A549 (cell line): ENCODE data around the gene APOM. TPM values are rescaled to one million over a fixed set of nuclear protein-coding genes. Genes with fewer than 3 reads are reported as not detected.
A peak's percentile ranks its signal among the peaks of the same experiment; 100 is the strongest.

ENCODE experiments used
- ATAC-seq, 2 experiments: fragments of 200-7000 bp in 1 of 2; fragments of >200 bp in 1 of 2; cut with Nextera tagmentation in 1 of 2; cut with Tn5 transposase in 1 of 2; 3 replicates each; pipeline versions ENCODE4 v1.8.0 to v1.9.1; 2018 to 2020; ENCODE audit warnings: mild to moderate bottlenecking in 1 of 2, moderate library complexity in 1 of 2
- CTCF ChIA-PET: fragments of 300-600 bp; sonication (Branson Sonifier 250); formaldehyde crosslinking; extraction: SDS; loops from one replicate; lab custom pipeline; 2021; ENCODE audit warnings: antibody characterized with exemption, inconsistent platforms; lab: Yijun Ruan, JAX
- POLR2A ChIA-PET: fragments of 350-600 bp; formaldehyde crosslinking; extraction: SDS; loops from one replicate; lab custom pipeline; 2021; ENCODE audit warnings: antibody characterized with exemption, inconsistent platforms; lab: Yijun Ruan, JAX
- DNase-seq, 2 experiments: peaks; one replicate each; pipeline versions ENCODE4 v3.0.0 to v3.0.0-alpha.2; 2011 to 2016; ENCODE audit warnings: low read depth in 1 of 2, low spot score in 1 of 2
- FAIRE-seq: peaks from 2 replicates; lab custom pipeline; 2011; peaks lifted over from hg19 to GRCh38; lab: Jason Lieb, UNC
- H3K27ac ChIP-seq, 2 experiments: fragments of >200 bp; sonication (Bioruptor Twin); formaldehyde crosslinking; 3 replicates each; pipeline ENCODE4 v1.5.1; 2016 to 2017
- H3K4me1 ChIP-seq: fragments of >200 bp; sonication (Bioruptor Twin); formaldehyde crosslinking; 3 replicates; pipeline ENCODE4 v1.6.1; 2016
- H3K4me2 ChIP-seq: fragments of >200 bp; sonication (Bioruptor Twin); formaldehyde crosslinking; 3 replicates; pipeline ENCODE4 v1.6.1; 2016
- H3K4me3 ChIP-seq: fragments of >200 bp; sonication (Bioruptor Twin); formaldehyde crosslinking; 3 replicates; pipeline ENCODE4 v1.5.1; 2016
- H3K9me3 ChIP-seq: fragments of >200 bp; sonication (Bioruptor Twin); formaldehyde crosslinking; 3 replicates; pipeline ENCODE4 v1.6.1; 2016
- CBX8 ChIP-seq: fragments of 200-600 bp; sonication (generic); IDR thresholded peaks from 2 replicates; pipeline ENCODE4 v1.6.1; 2016
- CEBPB ChIP-seq, 2 experiments: fragments of >200 bp in 1 of 2; sonication (Bioruptor Twin) in 1 of 2; formaldehyde crosslinking in 1 of 2; IDR thresholded peaks; 2 replicates each; pipeline ENCODE4 v1.6.1; 2012 to 2016
- CHD4 ChIP-seq: fragments of 200-600 bp; sonication (generic); IDR thresholded peaks from 2 replicates; pipeline ENCODE4 v1.6.1; 2016; ENCODE audit warnings: antibody characterized with exemption, mild to moderate bottlenecking, borderline replicate concordance
- EHF ChIP-seq: fragments of 250-450 bp; sonication (Bioruptor Pico); IDR thresholded peaks from 2 replicates; pipeline ENCODE4 v1.5.0; 2020; ENCODE audit warnings: mild to moderate bottlenecking
- EHMT2 ChIP-seq: fragments of 200-600 bp; sonication (generic); IDR thresholded peaks from 2 replicates; pipeline ENCODE4 v1.6.1; 2016; ENCODE audit warnings: antibody characterized with exemption, low read depth, mild to moderate bottlenecking, moderate library complexity
- FOSB ChIP-seq: fragments of 250-450 bp; sonication (Bioruptor Pico); IDR thresholded peaks from 2 replicates; pipeline ENCODE4 v1.5.0; 2020; ENCODE audit warnings: mild to moderate bottlenecking, moderate library complexity
- HEYL ChIP-seq: fragments of 250-450 bp; sonication (Bioruptor Pico); IDR thresholded peaks from 2 replicates; pipeline ENCODE4 v1.8.0; 2021; ENCODE audit warnings: mild to moderate bottlenecking, moderate library complexity
- HOXA7 ChIP-seq: fragments of 250-450 bp; sonication (Bioruptor Pico); IDR thresholded peaks from 2 replicates; pipeline ENCODE4 v1.5.0; 2020; ENCODE audit warnings: mild to moderate bottlenecking, moderate library complexity
- JUN ChIP-seq, 2 experiments: fragments of >200 bp; sonication (Bioruptor Twin); formaldehyde crosslinking; IDR thresholded peaks; 2 replicates in 1 of 2; 3 replicates in 1 of 2; pipeline ENCODE4 v1.6.1; 2016 to 2017
- KDM1A ChIP-seq: fragments of 200-600 bp; sonication (generic); IDR thresholded peaks from 2 replicates; pipeline ENCODE4 v1.6.1; 2016; ENCODE audit warnings: low read depth, mild to moderate bottlenecking
- NPAS2 ChIP-seq: fragments of 250-450 bp; sonication (Bioruptor Pico); IDR thresholded peaks from 2 replicates; pipeline ENCODE4 v1.8.0; 2022; ENCODE audit warnings: mild to moderate bottlenecking, moderate library complexity, borderline replicate concordance
- PHF8 ChIP-seq: fragments of 200-600 bp; sonication (generic); IDR thresholded peaks from 2 replicates; pipeline ENCODE4 v1.6.1; 2016; ENCODE audit warnings: low read depth, mild to moderate bottlenecking, antibody characterized with exemption, moderate library complexity, borderline replicate concordance
- POLR2A ChIP-seq: IDR thresholded peaks from 2 replicates; pipeline ENCODE4 v1.6.1; 2012; ENCODE audit warnings: mild to moderate bottlenecking, low read length
- RARB ChIP-seq: fragments of 250-450 bp; sonication (Bioruptor Pico); IDR thresholded peaks from 2 replicates; pipeline ENCODE4 v1.8.0; 2021; ENCODE audit warnings: mild to moderate bottlenecking, moderate library complexity
- RCOR1 ChIP-seq: fragments of 150-350 bp; IDR thresholded peaks from 2 replicates; pipeline ENCODE4 v1.6.1; 2014; ENCODE audit warnings: antibody characterized with exemption, low read length, low read depth
- RFX5 ChIP-seq: fragments of 450-650 bp; IDR thresholded peaks from 2 replicates; pipeline ENCODE4 v1.7.1; 2014; ENCODE audit warnings: antibody characterized with exemption, mild to moderate bottlenecking, moderate library complexity
- USF2 ChIP-seq: fragments of 450-650 bp; IDR thresholded peaks from 2 replicates; pipeline ENCODE4 v1.6.1; 2014; ENCODE audit warnings: antibody characterized with exemption
- ZC3H11A ChIP-seq: fragments of 450-650 bp; IDR thresholded peaks from 2 replicates; pipeline ENCODE4 v1.6.1; 2014; ENCODE audit warnings: antibody characterized with exemption, mild to moderate bottlenecking
- ZSCAN20 ChIP-seq: fragments of 250-450 bp; sonication (Bioruptor Pico); IDR thresholded peaks from 2 replicates; pipeline ENCODE4 v1.8.0; 2022; ENCODE audit warnings: mild to moderate bottlenecking, moderate library complexity
- WGBS: methylation state at CpG from one replicate; pipeline ENCODE4 v1.1.6; 2017; ENCODE audit errors: missing lambda C conversion rate; 5-methylcytosine and 5-hydroxymethylcytosine counted together
- polyA plus RNA-seq, 4 experiments: library from polyadenylated mRNA; depleted of rRNA in 3 of 4; stranded (reverse); fragments of >200 nt; fragmentation: RNase III in 1 of 4; extraction: RNeasy Plus Mini Kit Qiagen cat#74134 plus additional on column Dnase treatment in 1 of 4; gene quantifications; 2 replicates in 3 of 4; 3 replicates in 1 of 4; pipeline ENCODE4 v1.2.3, GENCODE V29; 2011 to 2017
- TF ChIP-seq, protein P1 (sequence below): IDR thresholded peaks from 2 replicates; pipeline ENCODE4 v1.6.1; 2012
- TF ChIP-seq, protein P2 (sequence below): fragments of >200 bp; sonication (Bioruptor Twin); formaldehyde crosslinking; IDR thresholded peaks from 3 replicates; pipeline ENCODE4 v1.6.1; 2016
- TF ChIP-seq, protein P3 (sequence below): fragments of 150-350 bp; IDR thresholded peaks from 2 replicates; pipeline ENCODE4 v1.6.1; 2014; ENCODE audit warnings: low read depth, mild to moderate bottlenecking, low read length
- TF ChIP-seq, protein P4 (sequence below): fragments of >200 bp; sonication (Bioruptor Twin); formaldehyde crosslinking; IDR thresholded peaks from 2 replicates; pipeline ENCODE4 v1.6.1; 2016

The APOM gene
- polyA plus RNA-seq, 2 of the 4 experiments (the other 2 are of a cell fraction): 1.5 to 2.6 TPM

DNA sequence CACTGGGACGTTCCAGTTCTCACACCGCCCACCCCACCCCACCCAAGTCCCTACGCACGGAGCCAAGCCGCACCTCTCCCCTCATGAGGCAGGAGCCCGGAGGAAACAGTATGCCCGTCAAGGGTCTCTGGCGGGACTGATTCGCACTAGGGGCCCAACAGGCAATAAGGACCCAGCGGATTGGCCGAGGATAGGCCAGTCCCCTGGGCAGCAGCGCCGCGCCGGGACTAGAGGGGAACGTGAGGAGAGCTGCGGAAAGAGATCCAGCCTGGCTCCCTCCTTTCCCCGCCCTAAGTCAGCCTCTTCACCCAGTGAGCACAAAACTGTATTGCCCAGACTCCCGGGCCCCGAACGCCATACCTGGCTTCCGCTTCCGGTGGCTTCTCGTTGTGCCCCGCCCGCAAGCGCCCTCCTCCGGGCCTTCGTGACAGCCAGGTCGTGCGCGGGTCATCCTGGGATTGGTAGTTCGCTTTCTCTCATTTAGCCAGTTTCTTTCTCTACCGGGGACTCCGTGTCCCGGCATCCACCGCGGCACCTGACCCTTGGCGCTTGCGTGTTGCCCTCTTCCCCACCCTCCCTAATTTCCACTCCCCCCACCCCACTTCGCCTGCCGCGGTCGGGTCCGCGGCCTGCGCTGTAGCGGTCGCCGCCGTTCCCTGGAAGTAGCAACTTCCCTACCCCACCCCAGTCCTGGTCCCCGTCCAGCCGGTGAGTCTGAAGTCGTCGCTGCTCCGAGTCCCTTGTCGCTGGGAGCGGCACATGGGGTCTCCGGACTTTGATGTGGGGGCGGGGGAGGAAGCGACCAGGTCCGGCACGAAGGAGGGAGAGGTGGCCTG is 10.0 kb downstream of the APOM start, which contains the start of gene CSNK2B:
Gene CSNK2B (plus strand): TSS at position 580 of the 836 bp plus-strand sequence. CDS start 752 bp downstream, outside the sequence.
- TF ChIP-seq PHF8 (peak; percentile 53), POLR2A (peak; percentile 49), HOXA7 (no peak), RFX5 (no peak), JUN (IDR thresholded peaks at IDR 0.05) (peak in 1 of 2 experiments; percentile 68; a peak in 3 of 5 replicates), CBX8 (no peak), NPAS2 (CRISPR knock-in tag) (no peak), USF2 (peak; percentile 46; the same call in 1 of the 2 replicates)
- TF ChIP-seq, protein P1, sequence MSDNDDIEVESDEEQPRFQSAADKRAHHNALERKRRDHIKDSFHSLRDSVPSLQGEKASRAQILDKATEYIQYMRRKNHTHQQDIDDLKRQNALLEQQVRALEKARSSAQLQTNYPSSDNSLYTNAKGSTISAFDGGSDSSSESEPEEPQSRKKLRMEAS: peak; percentile 44; the same call in 1 of the 2 replicates
- TF ChIP-seq, protein P2, sequence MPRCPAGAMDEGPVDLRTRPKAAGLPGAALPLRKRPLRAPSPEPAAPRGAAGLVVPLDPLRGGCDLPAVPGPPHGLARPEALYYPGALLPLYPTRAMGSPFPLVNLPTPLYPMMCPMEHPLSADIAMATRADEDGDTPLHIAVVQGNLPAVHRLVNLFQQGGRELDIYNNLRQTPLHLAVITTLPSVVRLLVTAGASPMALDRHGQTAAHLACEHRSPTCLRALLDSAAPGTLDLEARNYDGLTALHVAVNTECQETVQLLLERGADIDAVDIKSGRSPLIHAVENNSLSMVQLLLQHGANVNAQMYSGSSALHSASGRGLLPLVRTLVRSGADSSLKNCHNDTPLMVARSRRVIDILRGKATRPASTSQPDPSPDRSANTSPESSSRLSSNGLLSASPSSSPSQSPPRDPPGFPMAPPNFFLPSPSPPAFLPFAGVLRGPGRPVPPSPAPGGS: 0 out of 3 replicates have a peak, but pooled peaks have one; percentile 41
- peak within 1 kb of the TSS; percentile 94 for H3K4me2 ChIP-seq
- H3K4me1 ChIP-seq: peaks cover 24% of the 10 kb centered on the region
- H3K27ac ChIP-seq: peak within 1 kb of the TSS; percentile 90 to 97
- no peaks in the 10 kb centered on the region for H3K9me3 ChIP-seq
- peak within 1 kb of the TSS; percentile 83 for H3K4me3 ChIP-seq
- POLR2A ChIA-PET: interaction anchor here (0.5 to 2.5 kb wide), 5 partner anchors 11 to 162 kb away, joined by 3 to 14 read pairs (median 6); partner anchors contain the start of genes BAG6, HSPA1B and VWA7
- ATAC-seq: peak; percentile 88 to 91
- under 1% methylated on average over 25 of the region's 63 CpGs for WGBS
- FAIRE-seq: no peak
- peak; percentile 94 to 96 for DNase-seq
- CTCF ChIA-PET: no interaction called here

GRCh38 chr6:31666337-31666965 is 10.8 kb downstream of the APOM start:
- H3K4me3 ChIP-seq: peak overlapping the region; percentile 83
- ChIA-PET CTCF (no interaction called here), POLR2A (no interaction called here)
- DNase-seq (no peak), FAIRE-seq (no peak), ATAC-seq (no peak)
- no peak for TF ChIP-seq ZSCAN20 (CRISPR knock-in tag)
- TF ChIP-seq, protein P3, sequence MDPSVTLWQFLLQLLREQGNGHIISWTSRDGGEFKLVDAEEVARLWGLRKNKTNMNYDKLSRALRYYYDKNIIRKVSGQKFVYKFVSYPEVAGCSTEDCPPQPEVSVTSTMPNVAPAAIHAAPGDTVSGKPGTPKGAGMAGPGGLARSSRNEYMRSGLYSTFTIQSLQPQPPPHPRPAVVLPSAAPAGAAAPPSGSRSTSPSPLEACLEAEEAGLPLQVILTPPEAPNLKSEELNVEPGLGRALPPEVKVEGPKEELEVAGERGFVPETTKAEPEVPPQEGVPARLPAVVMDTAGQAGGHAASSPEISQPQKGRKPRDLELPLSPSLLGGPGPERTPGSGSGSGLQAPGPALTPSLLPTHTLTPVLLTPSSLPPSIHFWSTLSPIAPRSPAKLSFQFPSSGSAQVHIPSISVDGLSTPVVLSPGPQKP: no peak
- no peak for TF ChIP-seq JUN (IDR thresholded peaks at IDR 0.05)
- no peak for TF ChIP-seq KDM1A
- TF ChIP-seq, protein P4, sequence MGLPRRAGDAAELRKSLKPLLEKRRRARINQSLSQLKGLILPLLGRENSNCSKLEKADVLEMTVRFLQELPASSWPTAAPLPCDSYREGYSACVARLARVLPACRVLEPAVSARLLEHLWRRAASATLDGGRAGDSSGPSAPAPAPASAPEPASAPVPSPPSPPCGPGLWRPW: no peak
- TF ChIP-seq RCOR1: no peak
- TF ChIP-seq HEYL: no peak
- TF ChIP-seq RARB (CRISPR knock-in tag): no peak
- no peak for TF ChIP-seq CEBPB (IDR thresholded peaks at IDR 0.05)
- TF ChIP-seq, protein P2: no peak
- TF ChIP-seq CHD4: no peak
- TF ChIP-seq FOSB (CRISPR knock-in tag): no peak
- TF ChIP-seq RFX5: no peak
- TF ChIP-seq EHF (CRISPR knock-in tag): no peak
- no peak for TF ChIP-seq ZC3H11A
- no peak for TF ChIP-seq HOXA7
- no peak for TF ChIP-seq POLR2A
- TF ChIP-seq EHMT2: no peak
- TF ChIP-seq, protein P1: no peak
- peak overlapping the region; percentile 94 for H3K4me2 ChIP-seq
- H3K27ac ChIP-seq: peak overlapping the region; percentile 90 to 97
- no peaks in the 10 kb centered on the region for H3K9me3 ChIP-seq
- peaks cover 19% of the 10 kb centered on the region for H3K4me1 ChIP-seq
- 1% methylated on average over 11 of the region's 15 CpGs for WGBS
